NK-92 (cell line): Measurements from ENCODE around the gene ANKRD40.
"Not testable (repeated sequence)": the region's sequence is repeated elsewhere in the genome, so short reads cannot be mapped to it uniquely, and the experiment has no call there.

Source experiments
- DNase-seq: peaks from one replicate; lab custom pipeline; 2025; ENCODE audit not compliant: unreplicated experiment; lab: John Stamatoyannopoulos, UW

Gene ANKRD40

DNA sequence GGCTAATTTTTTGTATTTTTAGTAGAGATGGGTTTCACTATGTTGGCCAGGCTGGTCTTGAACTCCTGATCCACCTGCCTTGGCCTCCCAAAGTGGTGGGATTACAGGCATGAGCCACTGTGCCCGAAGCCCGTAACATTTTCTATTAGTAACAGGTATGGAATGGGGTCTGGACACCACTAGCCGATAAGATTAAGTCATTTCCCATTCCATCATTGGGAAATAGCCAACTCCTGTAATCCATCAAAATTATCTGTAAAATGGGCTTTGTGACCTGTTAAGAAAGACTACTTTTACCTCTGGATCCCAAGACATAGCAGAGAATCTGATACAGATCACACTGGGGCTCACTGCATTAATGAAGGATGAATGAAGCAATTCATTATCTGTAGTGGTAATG is 7.8 kb upstream of the ANKRD40 start:
- DNase-seq: no peak

DNA sequence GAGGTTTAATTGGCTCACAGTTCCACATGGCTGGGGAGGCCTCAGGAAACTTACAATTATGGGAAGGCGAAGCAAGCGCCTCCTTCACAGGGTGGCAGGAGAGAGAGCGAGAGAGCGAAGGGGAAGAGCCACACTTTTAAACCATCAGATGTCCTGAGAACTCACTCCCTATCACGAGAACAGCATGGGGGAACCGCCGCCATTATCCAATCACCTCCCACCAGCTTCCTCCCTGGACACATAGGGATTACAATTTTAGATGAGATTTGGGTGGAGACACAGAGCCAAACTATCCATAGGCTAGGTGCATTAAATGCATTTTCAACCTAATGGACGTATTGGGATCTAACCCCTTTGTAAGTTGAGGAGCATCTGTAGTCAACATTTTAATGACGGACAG is 4.9 kb upstream of the ANKRD40 start:
- DNase-seq: no peak

DNA sequence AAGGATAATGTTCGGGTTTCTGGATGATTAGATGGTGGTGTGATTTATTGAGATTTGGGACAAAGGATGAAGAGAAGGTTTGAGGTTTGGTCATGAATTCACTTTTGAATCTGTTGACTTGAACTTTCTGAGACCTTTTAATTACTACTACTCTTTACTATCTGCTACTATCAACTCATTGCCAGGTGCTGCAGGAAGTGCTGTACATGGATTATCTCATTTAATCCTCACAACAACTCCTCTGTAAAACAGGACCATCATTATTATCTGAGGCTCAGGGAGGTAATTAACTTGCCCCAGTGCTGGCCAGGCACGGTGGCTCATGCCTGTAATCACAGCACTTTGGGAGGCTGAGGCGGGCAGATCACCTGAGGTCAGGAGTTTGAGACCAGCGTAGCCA is 2.9 kb upstream of the ANKRD40 start:
- no peak for DNase-seq

DNA sequence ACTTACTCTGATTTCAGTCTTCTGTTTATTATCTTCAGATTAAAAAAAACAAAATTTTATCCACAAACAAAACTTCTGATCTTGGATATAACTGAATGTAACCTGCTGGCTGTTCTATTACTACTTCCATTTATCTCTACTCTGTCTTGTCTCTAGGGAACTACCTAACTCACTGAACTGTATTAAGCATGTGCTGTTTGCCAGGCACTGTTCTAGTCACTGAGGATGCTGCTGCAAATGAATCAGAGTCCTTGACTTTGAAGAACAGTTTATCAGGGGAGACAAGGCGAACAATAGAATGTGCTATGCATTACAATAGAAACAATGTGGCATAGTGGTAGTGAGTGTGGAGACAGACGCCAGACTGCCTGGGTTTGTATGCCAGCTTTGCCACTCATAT is 2.3 kb upstream of the ANKRD40 start:
- DNase-seq: no peak

DNA sequence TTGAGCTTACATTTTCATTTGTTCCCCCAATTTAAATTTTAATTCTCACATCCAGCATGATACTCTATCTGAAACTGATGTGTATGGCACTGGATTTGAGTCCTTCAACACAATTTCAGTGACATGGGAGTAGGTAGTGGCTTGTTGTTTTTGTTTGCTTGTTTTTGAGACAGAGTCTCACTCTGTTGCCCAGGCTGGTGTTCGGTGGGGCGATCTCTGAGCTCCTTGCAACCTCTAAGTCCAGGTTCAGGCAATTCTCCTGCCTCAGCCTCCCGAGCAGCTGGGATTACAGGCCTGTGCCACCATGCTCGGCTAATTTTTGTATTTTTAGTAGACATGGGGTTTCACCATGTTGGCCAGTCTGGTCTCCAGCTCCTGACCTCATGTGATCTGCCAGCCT is 1.3 kb upstream of the ANKRD40 start:
- DNase-seq: not testable (repeated sequence)

DNA sequence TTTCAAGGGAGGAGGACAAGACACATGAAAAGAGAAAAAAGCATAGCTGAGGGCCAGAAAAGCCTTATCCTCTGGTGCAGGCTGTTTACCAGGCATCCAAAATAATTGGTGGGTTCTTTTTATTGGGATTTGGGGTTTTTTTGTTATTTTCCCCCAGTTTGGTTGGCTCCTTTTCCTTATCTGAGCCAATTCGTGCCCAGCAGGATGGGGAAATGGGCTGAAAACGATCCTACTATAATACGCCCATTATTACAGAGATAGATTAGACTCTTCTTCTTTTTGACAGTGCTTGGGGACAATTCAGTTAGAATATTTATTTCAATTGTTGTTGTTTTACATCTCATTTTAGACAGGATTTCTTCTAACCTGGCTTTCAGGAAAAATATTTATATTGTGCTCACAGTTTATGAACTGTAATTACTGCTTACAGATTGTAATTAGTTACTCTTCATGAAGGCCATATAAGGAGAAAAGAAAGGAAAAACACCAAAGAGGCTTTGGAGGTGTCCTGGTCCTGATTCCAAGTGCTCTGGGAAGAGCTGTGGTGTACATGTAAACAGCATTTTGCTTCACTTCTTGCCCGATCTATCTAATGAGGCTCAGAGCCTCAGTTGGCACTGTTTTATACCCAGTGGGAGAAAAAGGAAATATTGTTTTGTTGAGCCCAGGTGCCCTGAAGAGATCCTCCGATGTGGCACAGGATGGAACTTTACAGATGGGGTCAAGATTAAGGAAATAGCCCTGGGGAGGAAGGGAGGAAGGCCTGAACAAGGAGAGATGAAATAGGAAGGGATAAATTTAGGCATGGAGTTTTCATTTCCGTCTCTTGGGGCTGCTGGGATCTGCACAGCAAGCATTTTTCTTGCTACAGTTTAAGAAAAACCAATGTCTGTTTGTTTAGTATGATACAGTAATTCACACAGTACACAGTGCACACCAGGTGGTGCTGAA is 611 bp upstream of the ANKRD40 start:
- DNase-seq: no peak

DNA sequence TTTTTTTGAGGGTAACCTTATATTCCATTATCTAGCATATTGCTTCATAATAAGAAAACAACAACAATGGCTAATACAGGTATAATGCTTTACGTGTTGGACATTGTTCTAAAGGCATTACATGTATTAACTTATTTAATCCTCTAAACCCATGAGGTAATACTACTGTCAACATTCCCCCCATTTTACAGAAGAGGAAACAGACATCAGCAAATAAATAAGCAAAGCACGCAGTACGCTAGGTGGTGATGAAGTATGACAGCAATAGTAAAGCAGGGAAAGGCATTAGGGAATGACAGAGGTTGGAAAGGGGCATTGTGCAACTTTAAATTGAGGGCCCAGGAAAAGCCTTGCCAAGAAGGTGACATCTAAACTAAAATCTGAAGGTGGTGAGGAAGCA is 4.6 kb downstream of the ANKRD40 start:
- DNase-seq: no peak

DNA sequence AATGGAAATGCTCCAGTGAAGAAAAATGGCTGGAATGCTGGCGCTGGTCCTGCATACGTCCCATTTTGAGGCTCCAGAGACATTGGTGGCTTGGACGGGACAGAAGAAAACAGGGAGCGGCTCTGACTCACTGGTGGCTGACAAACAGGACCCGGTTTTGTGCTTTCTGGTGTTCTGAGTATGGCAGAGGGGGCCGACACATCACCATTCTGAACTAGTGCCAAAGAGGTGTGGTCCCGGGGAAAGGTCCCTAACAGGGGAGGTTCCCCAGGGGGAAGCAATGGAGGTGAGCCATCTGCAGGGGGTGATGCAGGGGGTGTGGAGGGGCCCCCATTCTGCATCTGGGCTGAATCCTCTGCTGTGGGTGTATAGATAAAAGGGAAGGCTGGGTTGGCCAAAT is 8.3 kb downstream of the ANKRD40 start:
- DNase-seq: no peak

DNA sequence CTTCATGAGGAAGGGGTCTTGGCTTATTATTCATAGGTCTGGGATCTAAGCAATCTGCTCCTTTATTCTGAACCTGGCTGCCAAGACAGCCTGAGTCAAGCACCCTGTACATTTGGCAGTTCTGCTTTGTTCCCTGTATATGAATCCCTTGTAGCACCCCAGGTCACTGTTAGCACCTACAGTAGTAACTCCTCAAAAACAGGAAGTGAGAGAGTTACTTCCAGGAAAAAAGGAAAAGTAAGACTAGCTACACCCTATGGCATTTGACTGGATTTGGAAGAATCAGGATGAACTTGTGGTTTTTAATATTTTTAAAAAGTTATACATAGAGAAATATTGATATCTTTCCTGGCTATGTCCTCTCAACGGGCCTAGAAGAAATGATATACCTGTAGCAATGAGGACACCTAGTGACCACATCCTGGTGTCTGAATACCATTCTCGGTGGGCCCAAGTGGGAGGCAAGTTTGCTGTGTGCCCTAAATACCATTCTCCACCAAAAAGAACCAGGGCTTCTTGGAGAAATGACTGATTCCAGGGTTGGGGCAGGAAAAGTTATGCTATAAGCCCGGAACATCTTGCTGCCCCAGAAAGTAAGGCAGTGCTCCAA is 9.9 kb downstream of the ANKRD40 start:
- no peak for DNase-seq

DNA sequence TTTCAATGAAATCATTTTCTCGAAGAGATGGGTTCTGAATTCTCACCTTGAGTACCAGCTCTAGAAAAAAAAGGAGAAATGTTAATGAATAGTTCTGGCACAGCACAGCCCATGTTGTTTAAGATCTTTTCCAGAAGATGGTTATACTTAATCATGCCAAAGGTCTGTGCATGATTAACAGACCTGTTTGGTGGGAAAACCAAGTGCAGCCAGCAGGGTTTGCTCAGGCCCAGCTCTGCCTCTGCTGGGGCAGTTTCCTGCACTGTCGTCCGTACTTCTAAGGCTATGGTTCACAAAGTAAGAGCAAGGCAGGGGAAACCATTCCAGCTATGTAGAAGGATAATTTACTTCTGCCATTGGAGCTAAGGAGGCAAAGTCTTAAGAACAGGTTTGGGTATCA is 10.7 kb downstream of the ANKRD40 start:
- no peak for DNase-seq

DNA sequence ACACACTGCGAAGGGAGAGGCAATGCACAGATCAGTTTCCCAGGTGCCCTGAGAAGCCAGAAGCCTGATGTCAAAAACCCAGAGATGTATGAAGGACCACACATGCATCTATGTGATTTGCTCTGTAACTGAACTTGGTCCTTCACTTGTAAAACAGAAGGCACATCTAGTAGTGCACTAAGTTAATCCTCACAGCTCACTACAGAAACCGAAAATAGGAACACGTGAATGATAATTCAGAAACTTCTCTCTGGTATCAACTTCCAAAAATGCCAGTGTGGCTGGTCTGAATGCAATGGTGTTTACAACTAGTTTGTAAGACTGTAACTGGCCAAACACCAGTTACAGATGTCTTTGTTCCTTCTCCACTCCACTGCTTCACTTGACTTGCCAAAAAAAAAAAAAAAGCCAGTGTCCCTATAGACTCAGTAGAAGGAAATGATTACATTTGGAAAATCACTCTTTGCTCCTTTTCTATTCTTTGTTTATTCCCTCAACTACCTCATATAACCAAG is 11.3 kb downstream of the ANKRD40 start:
- DNase-seq: no peak

DNA sequence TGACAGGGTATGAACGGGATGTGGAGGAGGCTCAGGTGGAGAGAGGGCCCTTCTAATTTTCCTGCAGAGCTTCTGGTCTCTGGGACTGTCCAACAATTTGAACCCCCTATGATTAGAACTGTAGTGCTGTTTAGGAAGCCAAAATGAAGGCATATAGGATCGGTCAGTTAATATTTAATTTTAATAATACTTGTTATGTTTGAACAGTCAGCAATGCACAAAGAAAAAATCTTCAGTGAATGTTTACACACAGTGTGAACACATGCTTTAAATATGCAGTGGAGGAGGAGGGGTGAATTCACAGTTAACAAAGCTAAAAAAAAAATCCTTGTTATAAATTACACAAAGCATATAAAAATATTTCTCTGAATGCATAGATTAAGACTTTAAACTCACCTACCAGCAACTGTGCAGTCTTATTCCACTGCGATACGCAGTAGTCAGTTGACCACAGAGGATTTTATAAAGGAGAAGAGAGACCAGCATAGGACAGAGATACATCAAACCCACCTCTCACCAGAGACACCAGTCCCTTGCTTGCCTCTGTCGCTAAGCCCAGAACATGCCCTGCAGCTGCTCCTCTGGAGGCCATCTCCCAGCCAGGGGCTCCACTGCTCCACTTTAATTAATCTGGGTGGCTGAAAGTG is 14.6 kb downstream of the ANKRD40 start:
- no peak for DNase-seq

DNA sequence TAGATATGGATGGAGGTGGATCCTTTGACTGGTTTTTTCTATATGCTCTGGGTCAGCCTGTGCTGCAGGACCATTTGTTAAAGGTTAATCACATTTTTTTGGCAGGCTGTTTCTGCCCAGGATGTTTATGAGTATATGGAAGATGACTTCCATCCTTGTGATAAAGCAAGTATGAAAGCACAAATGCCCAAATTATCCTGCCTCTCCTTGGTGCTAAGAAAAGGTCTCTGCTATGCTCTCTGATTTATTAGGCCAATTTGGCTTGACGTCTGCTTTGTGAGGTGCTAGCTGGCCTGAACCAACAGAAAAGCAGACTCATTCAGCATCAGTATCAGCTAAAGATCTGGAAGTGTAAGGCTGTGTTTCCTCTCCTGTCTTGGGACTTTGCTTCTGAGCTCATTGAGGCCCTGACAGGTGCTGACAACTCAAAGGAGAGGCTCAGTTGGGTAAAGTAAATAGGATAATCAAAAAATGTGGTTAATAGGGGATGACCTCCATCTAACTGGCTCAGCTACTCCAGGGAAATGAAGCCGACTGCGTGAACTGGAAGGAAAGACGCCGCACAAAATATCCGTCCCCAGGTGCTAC is 15.2 kb downstream of the ANKRD40 start:
- no peak for DNase-seq

DNA sequence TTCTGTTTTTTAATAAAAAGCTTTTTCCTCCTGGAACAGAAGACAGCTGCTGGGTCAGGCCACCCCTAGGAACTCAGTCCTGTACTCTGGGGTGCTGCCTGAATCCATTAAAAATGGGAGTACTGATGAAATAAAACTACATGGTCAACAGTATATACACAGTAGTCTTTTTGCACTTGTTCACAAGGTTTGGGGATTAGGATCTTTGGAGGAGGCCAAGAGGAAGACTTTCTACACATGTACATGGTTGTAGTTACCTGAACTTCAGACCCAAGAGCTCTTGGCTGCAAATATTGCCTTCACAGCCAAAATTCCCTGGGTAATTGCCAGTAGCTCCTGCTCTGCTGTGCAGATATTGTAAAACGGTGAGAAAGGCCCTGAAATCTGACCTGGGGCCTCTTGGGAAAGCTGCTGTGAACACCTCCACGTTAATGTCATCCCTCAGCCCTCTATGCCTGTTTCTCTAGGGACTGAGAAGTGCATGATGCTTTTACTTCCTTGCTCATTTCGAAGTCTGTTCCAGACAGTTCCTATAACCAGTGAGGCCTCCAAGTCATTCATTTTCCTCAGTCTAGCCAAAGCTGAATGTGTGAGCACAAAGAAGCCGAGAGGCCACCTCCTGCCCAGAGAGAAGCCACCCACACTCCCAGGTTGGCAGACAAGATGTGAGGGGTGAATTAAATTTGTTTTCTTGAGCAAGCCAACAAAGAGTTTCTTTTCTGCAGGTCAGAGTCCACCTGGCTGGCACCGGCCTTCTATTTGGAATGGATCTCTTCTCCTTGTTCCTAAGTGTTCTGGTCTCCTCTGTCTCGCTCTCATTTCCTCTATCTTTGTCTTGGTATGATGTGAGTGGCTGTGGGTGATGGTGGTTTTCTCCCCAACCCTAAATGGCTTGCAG is 15.9 kb downstream of the ANKRD40 start:
- no peak for DNase-seq

DNA sequence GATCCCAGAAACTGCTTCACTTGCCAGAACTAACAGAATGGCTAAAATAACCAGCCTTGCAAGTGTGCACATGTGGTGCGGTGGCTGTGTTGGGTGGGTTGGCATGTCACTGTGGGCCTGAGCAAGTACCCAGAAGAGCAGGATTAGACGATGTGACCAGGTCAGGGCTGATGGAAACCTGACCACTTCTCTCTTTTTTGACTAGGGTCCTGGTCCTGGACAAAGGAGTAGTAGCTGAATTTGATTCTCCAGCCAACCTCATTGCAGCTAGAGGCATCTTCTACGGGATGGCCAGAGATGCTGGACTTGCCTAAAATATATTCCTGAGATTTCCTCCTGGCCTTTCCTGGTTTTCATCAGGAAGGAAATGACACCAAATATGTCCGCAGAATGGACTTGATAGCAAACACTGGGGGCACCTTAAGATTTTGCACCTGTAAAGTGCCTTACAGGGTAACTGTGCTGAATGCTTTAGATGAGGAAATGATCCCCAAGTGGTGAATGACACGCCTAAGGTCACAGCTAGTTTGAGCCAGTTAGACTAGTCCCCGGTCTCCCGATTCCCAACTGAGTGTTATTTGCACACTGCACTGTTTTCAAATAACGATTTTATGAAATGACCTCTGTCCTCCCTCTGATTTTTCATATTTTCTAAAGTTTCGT is 16.7 kb downstream of the ANKRD40 start:
- DNase-seq: no peak

DNA sequence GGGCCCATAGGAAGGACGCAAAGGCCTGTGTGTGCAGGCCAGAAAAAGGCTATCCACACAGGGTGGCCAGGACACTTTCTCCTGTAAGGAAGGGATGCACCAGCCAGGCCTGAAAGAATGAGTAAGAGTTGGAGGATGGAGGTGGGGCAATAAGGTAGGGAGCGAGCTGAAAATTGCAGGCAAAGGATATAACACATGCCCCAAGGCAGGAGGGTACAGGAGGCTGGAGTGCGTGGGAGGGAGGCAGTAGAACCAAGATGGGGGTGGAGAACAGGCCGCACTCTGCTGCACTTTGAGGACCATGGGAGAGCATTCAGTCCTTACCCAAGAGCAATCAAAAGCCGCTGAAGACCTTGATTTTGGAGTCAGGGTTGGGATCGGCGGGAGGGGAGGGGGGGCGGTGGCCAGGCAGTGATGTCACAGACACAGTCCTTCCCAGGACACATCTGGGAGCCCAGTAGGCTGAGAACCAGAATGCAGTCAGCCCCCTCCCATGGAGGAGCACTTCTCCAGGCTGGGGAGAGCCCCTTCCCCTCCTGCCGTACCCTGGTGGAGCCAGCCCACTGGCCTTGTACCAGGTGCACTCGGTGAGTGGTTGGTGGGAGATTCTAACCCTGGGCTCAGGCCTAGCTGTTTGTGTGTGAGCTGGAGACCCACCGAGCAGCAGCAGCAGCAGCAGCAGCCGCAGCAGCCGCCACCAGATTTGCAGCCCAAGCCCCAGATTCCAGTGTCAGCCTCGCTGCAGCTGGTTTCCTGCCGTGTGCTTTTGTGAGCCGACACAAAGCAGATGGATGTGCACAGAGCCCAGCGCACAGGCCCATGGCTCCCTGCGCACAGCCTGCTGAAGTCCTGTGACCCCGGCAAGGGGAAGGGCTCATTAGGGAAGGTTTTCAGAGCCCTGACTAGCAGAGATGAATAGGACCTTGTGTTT is 17.5 kb downstream of the ANKRD40 start:
- DNase-seq: no peak

DNA sequence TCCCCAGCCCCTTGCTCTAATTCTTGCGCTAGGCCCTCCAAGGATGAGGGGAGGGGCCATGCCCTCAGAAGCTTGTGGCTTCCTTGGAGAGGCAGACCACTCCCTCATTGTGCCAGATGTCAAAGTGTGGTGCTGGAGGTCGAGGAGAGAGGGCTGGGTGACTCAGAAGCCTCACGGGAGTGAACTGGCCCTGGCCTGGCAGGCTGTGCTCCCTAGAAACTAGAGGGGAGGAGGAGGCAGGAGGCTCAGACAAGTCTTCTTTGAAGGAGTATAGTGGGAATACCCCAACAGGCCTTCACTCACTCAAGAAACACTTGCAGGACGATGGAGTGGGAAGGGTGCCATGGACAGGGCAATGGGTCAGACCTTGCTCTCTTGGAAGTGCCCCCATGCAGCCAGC is 18.5 kb downstream of the ANKRD40 start:
- no peak for DNase-seq

DNA sequence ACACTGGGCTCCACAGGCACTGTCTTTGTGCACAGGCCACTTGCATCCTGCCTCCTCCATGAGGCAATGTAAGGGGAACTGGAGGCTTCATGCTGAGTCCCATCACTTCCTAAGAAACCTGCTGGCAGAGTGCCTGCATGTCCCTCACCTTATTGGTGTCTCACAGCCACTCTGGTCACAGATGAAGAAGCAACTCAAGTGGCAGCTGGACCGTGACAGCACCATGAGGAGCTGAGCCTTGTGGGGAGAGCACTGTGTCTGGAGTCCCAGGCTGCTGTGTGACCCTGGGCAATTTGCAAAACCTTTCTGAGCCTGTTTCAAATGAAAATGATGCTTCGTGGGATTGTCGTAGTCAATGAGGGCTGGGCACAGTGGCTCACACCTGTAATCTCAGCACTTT is 19.5 kb downstream of the ANKRD40 start:
- no peak for DNase-seq
